GM19463 (cell line): Measurements from ENCODE around the gene NUP214.
"Not testable (repeated sequence)": the region's sequence is repeated elsewhere in the genome, so short reads cannot be mapped to it uniquely, and the experiment has no call there.

Experiments
- ATAC-seq: cut with Tn5 transposase; IDR thresholded peaks from one replicate; pipeline ENCODE4 v1.9.1; 2021; ENCODE audit warnings: mild to moderate bottlenecking, moderate library complexity; ENCODE audit not compliant: unreplicated experiment

NUP214 gene

GRCh38 chr9:131158673-131159072, 33.3 kb downstream of the NUP214 start:
- ATAC-seq, result not testable (repeated sequence)

- no peak for ATAC-seq
Observed at GRCh38 chr9:131160416-131161112, 35.2 kb downstream of the NUP214 start.

GRCh38 chr9:131161585-131161984, 36.2 kb downstream of the NUP214 start:
- no peak for ATAC-seq

GRCh38 chr9:131162886-131163285, 37.5 kb downstream of the NUP214 start:
- no peak for ATAC-seq

- ATAC-seq, result no peak
Observed at GRCh38 chr9:131165523-131165922, 40.1 kb downstream of the NUP214 start.

- ATAC-seq, result no peak
Observed at GRCh38 chr9:131167146-131167692, 41.8 kb downstream of the NUP214 start.

- no peak for ATAC-seq
Observed at GRCh38 chr9:131167936-131168335, 42.5 kb downstream of the NUP214 start.

- no peak for ATAC-seq
Observed at GRCh38 chr9:131169563-131170240, 44.3 kb downstream of the NUP214 start.

GRCh38 chr9:131173995-131174394, 48.6 kb downstream of the NUP214 start:
- no peak for ATAC-seq

- no peak for ATAC-seq
Observed at GRCh38 chr9:131174681-131175239, 49.4 kb downstream of the NUP214 start.

- ATAC-seq, result no peak
Observed at GRCh38 chr9:131177898-131178297, 52.5 kb downstream of the NUP214 start.

- ATAC-seq, result peak; percentile 71
Observed at GRCh38 chr9:131178382-131178781, 53.0 kb downstream of the NUP214 start.

- no peak for ATAC-seq
Observed at GRCh38 chr9:131178926-131179325, 53.5 kb downstream of the NUP214 start.

- ATAC-seq, result no peak
Observed at GRCh38 chr9:131179561-131180219, 54.3 kb downstream of the NUP214 start.

- no peak for ATAC-seq
Observed at GRCh38 chr9:131180454-131180853, 55.1 kb downstream of the NUP214 start.

GRCh38 chr9:131181091-131181681, 55.8 kb downstream of the NUP214 start:
- ATAC-seq, result no peak

GRCh38 chr9:131185924-131186323, 60.5 kb downstream of the NUP214 start:
- ATAC-seq, result no peak

- ATAC-seq, result no peak
Observed at GRCh38 chr9:131186622-131187021, 61.2 kb downstream of the NUP214 start.

GRCh38 chr9:131187957-131188356, 62.6 kb downstream of the NUP214 start:
- ATAC-seq, result no peak

GRCh38 chr9:131188976-131189375, 63.6 kb downstream of the NUP214 start:
- ATAC-seq, result no peak

- ATAC-seq, result no peak
Observed at GRCh38 chr9:131190191-131190590, 64.8 kb downstream of the NUP214 start.
